GM19467 (cell line): ENCODE measurements around the gene RASGEF1B.
"Not testable (repeated sequence)": the region's sequence is repeated elsewhere in the genome, so short reads cannot be mapped to it uniquely, and the experiment has no call there.

Experiments
- ATAC-seq: cut with Tn5 transposase; IDR thresholded peaks from one replicate; pipeline ENCODE4 v1.9.1; 2021; ENCODE audit warnings: mild to moderate bottlenecking, moderate library complexity; ENCODE audit not compliant: unreplicated experiment

Gene RASGEF1B

GRCh38 chr4:81432825-81433224 lies 38.9 kb downstream of the RASGEF1B start:
- no peak for ATAC-seq

GRCh38 chr4:81431971-81432370 lies 39.7 kb downstream of the RASGEF1B start:
- no peak for ATAC-seq

GRCh38 chr4:81429607-81430006 lies 42.1 kb downstream of the RASGEF1B start:
- ATAC-seq: no peak

- ATAC-seq: no peak
These were observed 42.7 kb downstream of the RASGEF1B start for GRCh38 chr4:81429031-81429430.

- no peak for ATAC-seq
These were observed 43.7 kb downstream of the RASGEF1B start for GRCh38 chr4:81428002-81428401.

- ATAC-seq: no peak
These were observed 44.3 kb downstream of the RASGEF1B start for GRCh38 chr4:81427344-81427821.

GRCh38 chr4:81426770-81427289 lies 44.9 kb downstream of the RASGEF1B start:
- no peak for ATAC-seq

GRCh38 chr4:81424816-81425755 lies 46.6 kb downstream of the RASGEF1B start:
- ATAC-seq: no peak

GRCh38 chr4:81424336-81424735 lies 47.4 kb downstream of the RASGEF1B start:
- ATAC-seq: no peak

GRCh38 chr4:81422595-81422994 lies 49.1 kb downstream of the RASGEF1B start:
- no peak for ATAC-seq

- peak; percentile 97 for ATAC-seq
These were observed 50.1 kb downstream of the RASGEF1B start for GRCh38 chr4:81421346-81422218.

- no peak for ATAC-seq
These were observed 53.1 kb downstream of the RASGEF1B start for GRCh38 chr4:81418572-81418971.

GRCh38 chr4:81412946-81413495 lies 58.7 kb downstream of the RASGEF1B start:
- no peak for ATAC-seq

- no peak for ATAC-seq
These were observed 61.0 kb downstream of the RASGEF1B start for GRCh38 chr4:81410680-81411079.

GRCh38 chr4:81409836-81410235 lies 61.9 kb downstream of the RASGEF1B start:
- ATAC-seq: no peak

- ATAC-seq: no peak
These were observed 63.4 kb downstream of the RASGEF1B start for GRCh38 chr4:81408341-81408740.

GRCh38 chr4:81407726-81408125 lies 64.0 kb downstream of the RASGEF1B start:
- ATAC-seq: no peak

- ATAC-seq: not testable (repeated sequence)
These were observed 65.2 kb downstream of the RASGEF1B start for GRCh38 chr4:81406481-81406880.

- peak; percentile 78 for ATAC-seq
These were observed 65.8 kb downstream of the RASGEF1B start for GRCh38 chr4:81405900-81406401.

GRCh38 chr4:81404741-81405140 lies 67.0 kb downstream of the RASGEF1B start:
- ATAC-seq: no peak

- ATAC-seq: no peak
These were observed 67.4 kb downstream of the RASGEF1B start for GRCh38 chr4:81404294-81404693.
